DND-41 (cell line): ENCODE results near the gene CIROP.

Experiments
- ATAC-seq: fragments of 200-7000 bp; cut with Tn5 transposase; 3 replicates; pipeline ENCODE4 v1.9.1; 2021; ENCODE audit warnings: low read depth; ENCODE audit not compliant: insufficient read depth
- DNase-seq: peaks from one replicate; pipeline ENCODE4 v3.0.0-alpha.2; 2020
- H2AFZ ChIP-seq: 2 replicates; pipeline ENCODE4 v1.6.0; 2012; ENCODE audit warnings: low read depth, low read length
- H3K27ac ChIP-seq: 2 replicates; pipeline ENCODE4 v1.5.1; 2012; ENCODE audit warnings: low read length, inconsistent platforms
- H3K27me3 ChIP-seq: fragments of 200-600 bp; sonication (generic); 2 replicates; pipeline ENCODE4 v1.6.0; 2012; ENCODE audit warnings: low read length, mild to moderate bottlenecking, inconsistent platforms; ENCODE audit not compliant: insufficient read depth, poor library complexity
- H3K36me3 ChIP-seq: 2 replicates; pipeline ENCODE4 v1.5.1; 2012; ENCODE audit warnings: low read length, inconsistent platforms; ENCODE audit not compliant: insufficient read depth
- H3K4me1 ChIP-seq: 2 replicates; pipeline ENCODE4 v1.5.1; 2012; ENCODE audit warnings: mild to moderate bottlenecking, low read length; ENCODE audit not compliant: insufficient read depth
- H3K4me2 ChIP-seq: 2 replicates; pipeline ENCODE4 v1.6.0; 2012; ENCODE audit warnings: mild to moderate bottlenecking, moderate library complexity, low read length, inconsistent platforms; ENCODE audit not compliant: insufficient read depth
- H3K4me3 ChIP-seq, 2 experiments: fragments of 200-600 bp in 1 of 2; shearing (Covaris generic) in 1 of 2; 2 replicates each; pipeline ENCODE4 v1.5.1; 2012 to 2016; ENCODE audit warnings: inconsistent platforms in 2 of 2, low read length in 2 of 2, mild to moderate bottlenecking in 2 of 2, low read depth in 1 of 2, moderate library complexity in 1 of 2
- H3K79me2 ChIP-seq: 2 replicates; pipeline ENCODE4 v1.6.0; 2012; ENCODE audit warnings: low read length, inconsistent platforms; ENCODE audit not compliant: insufficient read depth
- H3K9ac ChIP-seq: 2 replicates; pipeline ENCODE4 v1.6.0; 2012; ENCODE audit warnings: low read depth, mild to moderate bottlenecking, inconsistent platforms, low read length, moderate library complexity
- H3K9me3 ChIP-seq: 2 replicates; pipeline ENCODE4 v1.5.1; 2012; ENCODE audit warnings: low read length, moderate library complexity, mild to moderate bottlenecking, inconsistent platforms; ENCODE audit not compliant: insufficient read depth, severe bottlenecking
- H4K20me1 ChIP-seq: 2 replicates; pipeline ENCODE4 v1.6.0; 2012; ENCODE audit warnings: low read length; ENCODE audit not compliant: insufficient read depth
- EZH2 ChIP-seq: IDR thresholded peaks from 3 replicates; pipeline ENCODE4 v1.6.1; 2012; ENCODE audit warnings: borderline replicate concordance, low read depth, mild to moderate bottlenecking, moderate library complexity, low read length, inconsistent platforms; ENCODE audit not compliant: severe bottlenecking
- TF ChIP-seq, protein P1 (sequence below): IDR thresholded peaks from 2 replicates; pipeline ENCODE4 v1.5.1; 2012; ENCODE audit warnings: borderline replicate concordance, low read length, moderate library complexity, mild to moderate bottlenecking; ENCODE audit not compliant: poor library complexity, severe bottlenecking; ENCODE audit errors: extremely low read depth

The CIROP gene

DNA sequence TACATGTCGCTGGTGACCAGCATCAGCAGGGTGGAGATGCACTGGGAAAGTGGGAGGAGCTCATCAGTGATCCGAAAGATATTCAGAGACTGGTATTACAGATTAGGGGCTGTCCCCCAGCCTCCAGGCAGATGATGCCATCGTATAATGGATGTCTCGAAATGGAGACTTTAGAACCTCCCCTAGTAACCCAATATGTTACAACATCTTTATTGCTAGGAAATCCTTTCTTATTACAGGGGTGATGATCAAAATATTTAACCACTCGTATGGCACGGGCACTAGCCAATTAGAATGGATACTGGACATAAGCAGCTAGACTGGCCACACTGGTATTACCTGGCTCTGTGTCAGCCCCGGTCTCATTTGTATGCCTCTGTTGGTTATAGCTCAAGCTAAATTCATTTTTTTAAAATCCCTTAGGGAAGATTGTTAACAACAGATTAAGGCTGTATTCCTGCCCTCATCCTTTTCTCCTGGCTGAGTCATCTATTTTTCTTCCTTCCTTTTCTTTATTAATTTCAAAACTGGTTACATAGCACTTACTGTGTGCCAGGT, 25.0 kb upstream of the CIROP start:
- Histone ChIP-seq H3K79me2 (no peaks in the 10 kb centered on the region), H3K9ac (no peak overlapping the region), H2AFZ (no peak overlapping the region), H3K36me3 (no peaks in the 10 kb centered on the region), H3K4me1 (no peaks in the 10 kb centered on the region), H3K27ac (no peak overlapping the region), H3K27me3 (peaks cover 34% of the 10 kb centered on the region), H4K20me1 (no peaks in the 10 kb centered on the region), H3K4me2 (no peak overlapping the region), H3K9me3 (no peaks in the 10 kb centered on the region), H3K4me3 (no peak overlapping the region)
- ATAC-seq (no peak), DNase-seq (no peak)
- TF ChIP-seq, protein P1, sequence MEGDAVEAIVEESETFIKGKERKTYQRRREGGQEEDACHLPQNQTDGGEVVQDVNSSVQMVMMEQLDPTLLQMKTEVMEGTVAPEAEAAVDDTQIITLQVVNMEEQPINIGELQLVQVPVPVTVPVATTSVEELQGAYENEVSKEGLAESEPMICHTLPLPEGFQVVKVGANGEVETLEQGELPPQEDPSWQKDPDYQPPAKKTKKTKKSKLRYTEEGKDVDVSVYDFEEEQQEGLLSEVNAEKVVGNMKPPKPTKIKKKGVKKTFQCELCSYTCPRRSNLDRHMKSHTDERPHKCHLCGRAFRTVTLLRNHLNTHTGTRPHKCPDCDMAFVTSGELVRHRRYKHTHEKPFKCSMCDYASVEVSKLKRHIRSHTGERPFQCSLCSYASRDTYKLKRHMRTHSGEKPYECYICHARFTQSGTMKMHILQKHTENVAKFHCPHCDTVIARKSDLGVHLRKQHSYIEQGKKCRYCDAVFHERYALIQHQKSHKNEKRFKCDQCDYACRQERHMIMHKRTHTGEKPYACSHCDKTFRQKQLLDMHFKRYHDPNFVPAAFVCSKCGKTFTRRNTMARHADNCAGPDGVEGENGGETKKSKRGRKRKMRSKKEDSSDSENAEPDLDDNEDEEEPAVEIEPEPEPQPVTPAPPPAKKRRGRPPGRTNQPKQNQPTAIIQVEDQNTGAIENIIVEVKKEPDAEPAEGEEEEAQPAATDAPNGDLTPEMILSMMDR, result no peak
- TF ChIP-seq EZH2, result no peak

DNA sequence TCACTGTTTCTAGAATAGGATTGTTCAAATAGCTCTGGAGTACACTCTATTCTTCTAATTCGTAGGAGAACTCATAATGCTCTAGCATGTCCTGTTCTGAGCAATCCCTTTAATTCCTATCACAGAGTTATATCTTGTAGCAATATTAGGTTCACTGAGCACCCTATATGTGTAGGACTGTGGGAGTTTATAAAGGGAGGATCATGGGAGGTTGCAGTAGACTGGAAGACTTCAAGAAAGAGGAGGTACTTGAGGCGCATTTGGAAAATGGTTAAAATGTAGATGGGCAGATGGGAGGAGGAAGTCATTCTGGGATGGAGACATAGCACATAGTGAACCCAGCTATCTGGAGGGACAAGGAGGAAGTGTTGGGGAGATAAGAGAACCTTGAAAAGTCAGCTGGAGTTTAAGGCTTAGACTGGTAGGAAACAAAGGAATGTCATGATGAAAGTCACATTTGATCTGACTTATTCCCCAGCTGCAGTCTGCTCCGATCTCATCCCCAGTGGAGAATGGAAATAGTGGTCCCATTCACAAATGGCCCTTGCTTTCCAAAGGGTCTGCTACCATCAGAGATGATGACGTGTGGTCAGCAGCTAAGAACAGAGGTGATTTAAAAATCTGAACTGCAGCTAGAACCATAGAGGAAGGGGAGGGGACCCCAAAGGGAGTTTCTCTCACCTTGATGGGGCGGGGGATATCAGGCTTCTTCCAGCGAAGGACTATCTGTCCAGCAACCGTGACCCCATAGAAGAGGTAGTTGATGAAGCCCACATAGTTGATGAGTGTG, 24.4 kb upstream of the CIROP start:
- H3K36me3 ChIP-seq, result no peaks in the 10 kb centered on the region
- H3K9me3 ChIP-seq, result no peaks in the 10 kb centered on the region
- no peak overlapping the region for H3K4me3 ChIP-seq
- no peaks in the 10 kb centered on the region for H3K4me1 ChIP-seq
- peaks cover 40% of the 10 kb centered on the region for H3K27me3 ChIP-seq
- no peak for TF ChIP-seq EZH2
- TF ChIP-seq, protein P1, result no peak
- H3K27ac ChIP-seq, result no peak overlapping the region
- H2AFZ ChIP-seq, result no peak overlapping the region
- no peaks in the 10 kb centered on the region for H3K79me2 ChIP-seq
- DNase-seq (no peak), ATAC-seq (no peak)
- H3K4me2 ChIP-seq, result no peak overlapping the region
- H3K9ac ChIP-seq, result no peak overlapping the region
- no peaks in the 10 kb centered on the region for H4K20me1 ChIP-seq

DNA sequence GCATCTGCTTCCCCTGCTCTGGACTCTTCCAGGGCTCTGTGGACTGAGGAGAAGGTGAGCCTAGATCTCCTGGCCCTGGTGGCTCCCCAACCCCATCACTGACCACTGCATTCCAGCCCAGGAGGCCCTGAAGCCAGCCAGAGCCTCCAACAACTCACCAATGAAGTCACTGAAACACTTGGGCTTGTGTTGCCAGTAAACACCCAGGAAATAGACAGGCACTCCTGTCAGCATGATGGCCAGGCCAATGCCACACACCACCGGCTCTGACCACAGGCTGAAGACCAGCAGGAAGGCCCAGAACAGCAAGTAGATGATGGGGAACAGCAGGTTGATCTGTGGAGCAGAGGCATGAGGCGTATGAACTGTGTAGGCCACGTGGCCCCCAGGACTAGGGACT, 23.1 kb upstream of the CIROP start:
- Histone ChIP-seq H3K4me2 (no peak overlapping the region), H4K20me1 (no peaks in the 10 kb centered on the region), H3K27me3 (peaks cover 51% of the 10 kb centered on the region), H3K79me2 (no peaks in the 10 kb centered on the region), H3K36me3 (no peaks in the 10 kb centered on the region), H3K27ac (no peak overlapping the region), H3K9me3 (no peaks in the 10 kb centered on the region), H3K4me1 (no peaks in the 10 kb centered on the region), H3K9ac (no peak overlapping the region), H3K4me3 (no peak overlapping the region), H2AFZ (no peak overlapping the region)
- DNase-seq (no peak), ATAC-seq (no peak)
- TF ChIP-seq, protein P1, result no peak
- TF ChIP-seq EZH2, result no peak
